ENCODE results near the gene METTL8.

GRCh38 chr2:171420728-171421563, 12.8 kb downstream of the METTL8 start:
- TF ChIP-seq POLR2A (IDR thresholded peaks at IDR 0.05) (no peak), CTCF (IDR thresholded peaks at IDR 0.05) (no peak)

All from thyroid gland (tissue), 4 donors.